HG02970 (cell line): ENCODE measurements around the gene TRAPPC13.
"Not testable (repeated sequence)": the region's sequence is repeated elsewhere in the genome, so short reads cannot be mapped to it uniquely, and the experiment has no call there.

Experiments used
- ATAC-seq: cut with Tn5 transposase; IDR thresholded peaks from one replicate; pipeline ENCODE4 v1.9.1; 2021; ENCODE audit warnings: mild to moderate bottlenecking, moderate library complexity, moderate number of reproducible peaks; ENCODE audit not compliant: unreplicated experiment, low FRiP score

Gene TRAPPC13

DNA sequence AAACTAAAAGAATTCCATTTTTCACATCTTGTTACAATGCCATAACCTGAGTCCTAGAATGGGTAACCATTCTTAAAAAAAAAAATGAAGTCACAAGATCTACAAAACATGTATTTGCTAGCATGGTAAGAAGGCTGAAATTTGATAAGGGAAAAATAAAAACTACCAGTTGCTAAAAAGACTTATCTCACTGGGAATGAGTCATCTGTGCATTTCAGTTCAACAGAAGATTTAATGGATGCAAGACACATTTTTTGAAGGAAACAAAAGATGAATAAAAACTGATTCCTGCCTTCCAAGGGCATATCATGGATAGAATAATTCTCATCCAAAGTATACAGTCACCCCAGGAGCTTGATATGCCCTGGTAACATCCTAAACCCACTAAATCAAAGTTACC, 49.9 kb downstream of the TRAPPC13 start:
- ATAC-seq = no peak

DNA sequence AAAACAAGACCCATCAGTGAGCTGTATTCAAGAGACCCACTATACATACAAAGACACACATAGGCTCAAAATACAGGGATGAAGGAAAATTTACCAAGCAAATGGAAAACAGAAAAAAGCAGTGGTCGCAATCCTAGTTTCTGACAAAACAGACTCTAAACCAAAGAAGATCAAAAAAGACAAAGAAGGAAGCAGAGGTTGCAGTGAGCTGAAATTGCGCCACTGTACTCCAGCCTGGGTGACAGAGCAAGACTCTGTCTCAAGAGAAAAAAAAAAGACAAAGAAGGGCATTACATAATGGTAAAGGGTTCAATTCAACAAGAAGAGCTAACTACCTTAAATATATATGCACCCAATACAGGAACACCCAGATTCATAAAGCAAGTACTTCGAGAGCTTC, 51.2 kb downstream of the TRAPPC13 start:
- not testable (repeated sequence) for ATAC-seq

- ATAC-seq = no peak
Observed at GRCh38 chr5:65682148-65682547, 57.3 kb downstream of the TRAPPC13 start.

DNA sequence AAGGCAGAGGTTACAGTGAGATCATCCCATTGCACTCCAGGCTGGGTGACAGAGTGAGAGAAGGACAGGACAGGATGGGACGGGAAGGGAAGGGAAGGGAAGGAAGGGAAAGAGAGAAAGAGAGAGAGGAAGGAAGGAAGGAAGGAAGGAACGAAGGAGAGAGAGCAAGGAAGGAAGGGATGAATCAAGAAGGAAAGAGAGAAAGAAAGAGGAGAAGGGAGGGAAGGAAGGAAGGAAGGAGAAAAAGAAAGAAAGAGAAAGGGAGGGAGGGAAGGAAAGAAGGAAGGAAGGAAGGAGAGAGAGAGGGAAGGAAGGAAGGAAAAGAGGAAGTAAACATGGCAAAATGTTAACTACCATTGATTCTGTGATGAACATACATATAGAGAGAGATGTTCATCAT, 68.3 kb downstream of the TRAPPC13 start:
- ATAC-seq = no peak

DNA sequence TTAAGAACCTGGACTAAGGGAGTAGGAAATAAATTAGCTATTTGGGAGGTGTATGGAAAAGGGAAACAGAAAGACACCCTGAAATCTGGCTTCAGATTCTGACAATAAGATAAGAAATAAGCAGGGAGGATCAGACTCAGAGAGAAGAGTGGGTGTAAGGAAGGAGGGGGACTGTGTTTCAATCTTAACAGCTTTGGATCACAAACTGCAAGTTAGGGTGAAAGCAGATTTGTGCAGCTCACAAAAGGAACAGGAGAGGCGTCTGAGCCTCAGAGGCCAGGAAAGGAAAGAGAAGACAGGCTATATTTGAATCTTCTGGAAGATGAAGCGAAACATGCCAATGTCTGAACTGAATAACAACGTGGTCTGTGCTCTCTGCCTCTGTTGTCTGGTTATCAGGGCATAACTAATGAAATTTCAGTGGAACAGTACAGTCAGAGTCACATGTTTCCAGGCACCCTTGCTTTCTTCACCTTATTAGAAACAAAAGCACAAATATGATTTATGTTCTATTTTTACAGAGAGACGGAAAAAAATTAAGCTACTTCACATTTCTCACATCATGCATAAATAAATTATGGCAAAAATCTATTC, 70.4 kb downstream of the TRAPPC13 start:
- ATAC-seq = no peak

DNA sequence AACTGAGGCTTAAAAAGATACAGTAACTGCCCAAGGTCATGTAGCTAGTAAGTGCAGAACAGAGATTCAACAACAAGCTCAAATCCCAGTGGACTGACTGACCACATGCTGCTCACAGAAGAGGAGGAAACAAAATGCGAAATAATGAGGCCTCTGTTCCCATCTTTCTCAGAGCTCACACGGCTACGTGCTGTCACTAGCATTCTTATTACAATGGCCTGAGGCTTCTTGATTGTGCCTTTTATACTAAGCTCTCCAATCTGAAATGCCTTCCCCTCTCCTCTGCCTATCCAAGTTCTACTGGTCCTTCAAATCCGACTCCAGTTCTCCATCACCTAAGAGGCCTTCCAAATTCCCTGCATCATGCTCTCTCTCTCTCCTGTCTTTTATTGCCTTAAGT, 71.1 kb downstream of the TRAPPC13 start:
- ATAC-seq = no peak

DNA sequence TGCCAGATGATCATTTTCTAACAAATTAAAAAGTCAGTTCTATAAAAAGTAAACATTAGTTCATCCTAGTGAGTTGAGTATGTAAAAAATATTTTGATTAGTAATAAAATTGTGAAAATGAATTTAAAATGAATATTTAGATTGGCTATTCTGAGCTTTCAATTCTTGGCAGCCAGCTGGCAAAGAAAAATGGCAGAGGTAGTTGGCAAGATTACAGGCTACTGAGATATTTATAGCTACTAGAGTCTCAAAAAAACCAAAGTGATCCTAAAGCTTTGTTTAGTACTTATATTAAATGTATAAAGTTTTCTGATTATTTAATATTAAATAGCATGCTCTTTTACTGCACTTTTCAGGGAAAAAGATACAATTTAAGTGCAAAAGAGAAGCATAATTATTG, 72.1 kb downstream of the TRAPPC13 start:
- no peak for ATAC-seq

- ATAC-seq = no peak
Observed at GRCh38 chr5:65699338-65699737, 74.5 kb downstream of the TRAPPC13 start.

- no peak for ATAC-seq
Observed at GRCh38 chr5:65702036-65702435, 77.2 kb downstream of the TRAPPC13 start.

GRCh38 chr5:65704621-65705239, 79.9 kb downstream of the TRAPPC13 start:
- no peak for ATAC-seq

GRCh38 chr5:65707663-65708062, 82.8 kb downstream of the TRAPPC13 start:
- ATAC-seq = no peak

GRCh38 chr5:65708145-65708544, 83.3 kb downstream of the TRAPPC13 start:
- ATAC-seq = no peak
